ENCODE results near the gene RNF207. TPM values are rescaled to one million over a fixed set of nuclear protein-coding genes. Genes with fewer than 3 reads are reported as not detected.

The RNF207 gene
- total and polyA plus RNA-seq, 2 of the 8 experiments (the other 6 are each of a cell fraction or from before 2014, with no cell fraction given): 3.9 to 5.4 TPM

GRCh38 chr1:6254691-6255090 lies 48.8 kb downstream of the RNF207 start:
- H2BK5ac ChIP-seq (ENCODE audit: low read depth, low read length): no peak overlapping the region
- POLR2A ChIA-PET (ENCODE audit: partially characterized antibody): interaction anchor here (1.6 kb wide), 1 partner anchor 9 kb away, joined by 3 read pairs; no protein-coding TSS in a partner anchor

More at GRCh38 chr1:6254691-6255090, 48.8 kb downstream of the RNF207 start:
- no peak overlapping the region for H2BK15ac ChIP-seq (ENCODE audit: low read length)
- H3K4ac ChIP-seq (replicated peaks; ENCODE audit: insufficient read length, low read depth, low read length): no peak overlapping the region
- no peak overlapping the region for H3K4me3 ChIP-seq (ENCODE audit: extremely low read depth in 1 of 4, insufficient read depth in 2 of 4, low read depth in 3 of 4, low read length in 4 of 4)
- no peaks in the 10 kb centered on the region for H3K9me3 ChIP-seq (ENCODE audit: insufficient read depth in 2 of 2, low read depth in 1 of 2, low read length in 1 of 2)
- no peak overlapping the region for H3K27ac ChIP-seq (ENCODE audit: low read depth, low read length)
- FAIRE-seq: no peak
- no peak overlapping the region for H3K23ac ChIP-seq (ENCODE audit: insufficient read length)
- H2BK20ac ChIP-seq (ENCODE audit: low read length): no peak overlapping the region
- no peaks in the 10 kb centered on the region; a peak in 1 of 8 replicates for H3K36me3 ChIP-seq (ENCODE audit: control insufficient read depth in 2 of 4, insufficient read depth in 4 of 4, low read length in 3 of 4)
- no peak for DNase-seq (ENCODE audit: low read depth in 1 of 2, low spot score in 2 of 2)
- peaks cover 4% of the 10 kb centered on the region; the same call in 1 of the 2 replicates for H3K23me2 ChIP-seq (ENCODE audit: low read depth, low read length)
- H3K79me2 ChIP-seq (ENCODE audit: control insufficient read depth in 1 of 2, insufficient read depth in 2 of 2, low read length in 2 of 2): no peaks in the 10 kb centered on the region
- peaks cover 0 to 8% (median 5%) of the 10 kb centered on the region in 4 experiments; a peak in 5 of 7 replicates for H3K4me1 ChIP-seq (replicated peaks in 1 of 4; ENCODE audit: control insufficient read depth in 3 of 4, insufficient read depth in 4 of 4, low read length in 3 of 4)
- H3K4me2 ChIP-seq (ENCODE audit: insufficient read depth in 1 of 2, low read depth in 2 of 2, low read length in 2 of 2): no peak overlapping the region
- CTCF ChIA-PET (ENCODE audit: partially characterized antibody): interaction anchor here (17.6 kb wide), 1 partner anchor 84 kb away, joined by 280 read pairs; no protein-coding TSS in a partner anchor
- no peak overlapping the region for H3K9ac ChIP-seq (replicated peaks in 1 of 4; ENCODE audit: extremely low read depth in 1 of 4, low read depth in 3 of 4, low read length in 3 of 4)
- H3K14ac ChIP-seq (ENCODE audit: insufficient read length): no peak overlapping the region
- no peak overlapping the region for H2BK12ac ChIP-seq (ENCODE audit: low read depth, low read length)
- peaks cover 10 to 32% of the 10 kb centered on the region in 2 experiments for H4K20me1 ChIP-seq (replicated peaks in 1 of 2; ENCODE audit: control insufficient read depth in 1 of 2, insufficient read depth in 2 of 2, low read length in 2 of 2)
- H4K5ac ChIP-seq (ENCODE audit: insufficient read length, low read depth, low read length): no peak overlapping the region
- 93% methylated on average over 16 of the region's 16 CpGs; no CpG with 5 or more reads in 1 of the 2 experiments for WGBS, 2 experiments (ENCODE audit: extremely low coverage in 1 of 2, insufficient coverage in 1 of 2, insufficient read length in 1 of 2, insufficient replicate concordance in 2 of 2, low coverage in 1 of 2, low lambda C conversion rate in 2 of 2, missing lambda C conversion rate in 1 of 2)
- H2AFZ ChIP-seq (ENCODE audit: low read length): no peak overlapping the region
- H2AK5ac ChIP-seq (ENCODE audit: low read depth, low read length): no peak overlapping the region
- H3K18ac ChIP-seq (ENCODE audit: extremely low read depth, low read length): no peak overlapping the region
- no peak for TF ChIP-seq JUN (IDR thresholded peaks at IDR 0.05; ENCODE audit: low read depth, low read length)
- H4K91ac ChIP-seq (replicated peaks; ENCODE audit: insufficient read length, low read length): no peak overlapping the region
- H3K27me3 ChIP-seq (replicated peaks in 1 of 4; ENCODE audit: control insufficient read depth in 3 of 4, extremely low read depth in 1 of 4, insufficient read depth in 3 of 4, low read length in 3 of 4): peaks cover 14 to 36% (median 31%) of the 10 kb centered on the region in 4 experiments
- no peaks in the 10 kb centered on the region for H3K79me1 ChIP-seq (ENCODE audit: low read depth, low read length)
- H3K56ac ChIP-seq (replicated peaks; ENCODE audit: insufficient read length, low read depth, low read length): no peak overlapping the region
- no peak overlapping the region for H4K8ac ChIP-seq (ENCODE audit: extremely low read depth, insufficient read depth, low read length)
- H2BK120ac ChIP-seq (replicated peaks; ENCODE audit: low read depth, low read length): no peak overlapping the region
